HepG2 (cell line): ENCODE data around the gene CASP3. TPM values are rescaled to one million over a fixed set of nuclear protein-coding genes. Genes with fewer than 3 reads are reported as not detected.

Source experiments
- ATAC-seq: fragments of 200-7000 bp; cut with Tn5 transposase; 3 replicates; pipeline ENCODE4 v1.9.1; 2020; ENCODE audit warnings: mild to moderate bottlenecking, moderate library complexity
- BruUV-seq: library from RNA; stranded (reverse); fragments of 400-500 nt; replicated peaks from 2 replicates; lab custom pipeline; 2021; lab: Mats Ljungman, UMichigan
- CTCF ChIA-PET: fragments of 300-600 bp; formaldehyde crosslinking; extraction: SDS; loops from one replicate; lab custom pipeline; 2021; ENCODE audit warnings: low total read pairs, inconsistent platforms, low intra/inter-chr PET ratio; lab: Yijun Ruan, JAX
- POLR2A ChIA-PET: fragments of 350-600 bp; sonication (Branson Sonifier 250); formaldehyde crosslinking; loops from one replicate; lab custom pipeline; 2020; ENCODE audit warnings: antibody characterized with exemption, inconsistent platforms; lab: Yijun Ruan, JAX
- DNase-seq: peaks from one replicate; pipeline ENCODE4 v3.0.0-alpha.2; 2015; ENCODE audit warnings: low spot score
- FAIRE-seq: peaks from 3 replicates; lab custom pipeline; 2011; peaks lifted over from hg19 to GRCh38; lab: Jason Lieb, UNC
- H2AFZ ChIP-seq: one replicate; pipeline ENCODE4 v1.6.1; 2011; ENCODE audit warnings: low read length, inconsistent platforms
- H3K27ac ChIP-seq: fragments of 300-600 bp; 3 replicates; pipeline ENCODE4 v1.8.0; 2011; ENCODE audit warnings: mixed run types, mild to moderate bottlenecking, mixed read lengths, low read length, inconsistent platforms; ENCODE audit not compliant: insufficient read depth; ENCODE audit errors: extremely low read length
- H3K27me3 ChIP-seq, 2 experiments: fragments of 200-600 bp in 1 of 2; 2 replicates in 1 of 2; 3 replicates in 1 of 2; pipeline versions ENCODE4 v1.6.0 to v1.8.0; 2011; ENCODE audit warnings: low read length in 2 of 2, mild to moderate bottlenecking in 2 of 2, moderate library complexity in 2 of 2, inconsistent platforms in 1 of 2; ENCODE audit not compliant: insufficient read depth in 2 of 2, control insufficient read depth in 1 of 2
- H3K36me3 ChIP-seq, 2 experiments: fragments of 200-600 bp in 1 of 2; replicated peaks in 1 of 2; 2 replicates in 1 of 2; 3 replicates in 1 of 2; pipeline versions ENCODE4 v1.5.1 to v1.8.0; 2011; ENCODE audit warnings: low read length in 2 of 2, inconsistent platforms in 1 of 2; ENCODE audit not compliant: insufficient read depth in 2 of 2, control insufficient read depth in 1 of 2
- H3K4me1 ChIP-seq: 2 replicates; pipeline ENCODE4 v1.5.1; 2012; ENCODE audit warnings: low read length, inconsistent platforms; ENCODE audit not compliant: insufficient read depth
- H3K4me2 ChIP-seq: 2 replicates; pipeline ENCODE4 v1.6.0; 2011; ENCODE audit warnings: low read depth, low read length, inconsistent platforms
- H3K4me3 ChIP-seq, 3 experiments: fragments of 200-600 bp in 1 of 3; sonication (generic), shearing (Covaris generic) in 1 of 3; replicated peaks in 1 of 3; 2 replicates each; pipeline ENCODE4 v1.5.1; 2011 to 2016; ENCODE audit warnings: low read length in 3 of 3, inconsistent platforms in 2 of 3, low read depth in 2 of 3, mild to moderate bottlenecking in 2 of 3, control low read depth in 1 of 3, mixed read lengths in 1 of 3; ENCODE audit not compliant: insufficient read depth in 1 of 3
- H3K79me2 ChIP-seq: one replicate; pipeline ENCODE4 v1.6.1; 2011; ENCODE audit warnings: low read length, inconsistent platforms; ENCODE audit not compliant: insufficient read depth
- H3K9ac ChIP-seq: 2 replicates; pipeline ENCODE4 v1.6.0; 2011; ENCODE audit warnings: mild to moderate bottlenecking, low read depth, low read length, inconsistent platforms; ENCODE audit not compliant: insufficient read depth
- H3K9me3 ChIP-seq: 2 replicates; pipeline ENCODE4 v1.5.1; 2012; ENCODE audit warnings: mild to moderate bottlenecking, low read length
- H4K20me1 ChIP-seq: 2 replicates; pipeline ENCODE4 v1.6.0; 2011; ENCODE audit warnings: inconsistent platforms, mild to moderate bottlenecking, low read length, moderate library complexity; ENCODE audit not compliant: insufficient read depth
- ARID5B ChIP-seq: IDR thresholded peaks from 2 replicates; pipeline ENCODE4 v1.4.0; 2020; ENCODE audit warnings: mild to moderate bottlenecking, missing genetic modification reagents
- CCAR2 ChIP-seq: fragments of 200-400 bp; formaldehyde crosslinking; optimal IDR thresholded peaks from 2 replicates; pipeline ENCODE3; 2018; ENCODE audit warnings: low read depth, mild to moderate bottlenecking, low read length, moderate library complexity
- DMAP1 ChIP-seq: IDR thresholded peaks from 2 replicates; pipeline ENCODE4 v1.6.1; 2016
- FOXK2 ChIP-seq: fragments of 450-650 bp; IDR thresholded peaks from 2 replicates; pipeline ENCODE4 v1.6.1; 2016
- GFI1 ChIP-seq: sonication (generic); formaldehyde crosslinking; IDR thresholded peaks from 2 replicates; pipeline ENCODE4 v1.5.0; 2020; ENCODE audit warnings: missing genetic modification reagents, mild to moderate bottlenecking, borderline replicate concordance
- HNF4A ChIP-seq: sonication (generic); formaldehyde crosslinking; IDR thresholded peaks from 2 replicates; pipeline ENCODE4 v1.4.0; 2020; ENCODE audit warnings: missing genetic modification reagents
- HNF4G ChIP-seq, 2 experiments: sonication (generic) in 1 of 2; formaldehyde crosslinking in 1 of 2; IDR thresholded peaks; 2 replicates each; pipeline versions ENCODE4 v1.4.0 to v1.6.1; 2011 to 2020; ENCODE audit warnings: borderline replicate concordance in 2 of 2, low read depth in 2 of 2, mild to moderate bottlenecking in 2 of 2, low read length in 1 of 2, missing genetic modification reagents in 1 of 2, moderate library complexity in 1 of 2
- KAT8 ChIP-seq: IDR thresholded peaks from 2 replicates; pipeline ENCODE4 v1.6.1; 2016; ENCODE audit warnings: missing genetic modification reagents, missing compliant biosample characterization
- MXD1 ChIP-seq: sonication (generic); formaldehyde crosslinking; IDR thresholded peaks from 2 replicates; pipeline ENCODE4 v1.4.0; 2020; ENCODE audit warnings: mild to moderate bottlenecking, missing genetic modification reagents
- ONECUT2 ChIP-seq: sonication (generic); formaldehyde crosslinking; IDR thresholded peaks from 2 replicates; pipeline ENCODE4 v1.4.0; 2020; ENCODE audit warnings: missing genetic modification reagents
- PCBP1 ChIP-seq: fragments of 200-400 bp; formaldehyde crosslinking; IDR thresholded peaks from 2 replicates; pipeline ENCODE4 v1.6.1; 2017; ENCODE audit warnings: mild to moderate bottlenecking, low read depth, low read length, borderline replicate concordance
- SETDB1 ChIP-seq: sonication (generic); formaldehyde crosslinking; IDR thresholded peaks from 2 replicates; pipeline ENCODE4 v1.5.1; 2020; ENCODE audit warnings: missing genetic modification reagents, mild to moderate bottlenecking, borderline replicate concordance
- SOX6 ChIP-seq, 2 experiments: fragments of 450-650 bp in 1 of 2; sonication (generic) in 1 of 2; formaldehyde crosslinking in 1 of 2; IDR thresholded peaks; 2 replicates each; pipeline versions ENCODE4 v1.4.0 to v1.6.1; 2017 to 2020; ENCODE audit warnings: antibody characterized with exemption in 1 of 2, mild to moderate bottlenecking in 1 of 2, missing genetic modification reagents in 1 of 2
- STAT5B ChIP-seq: sonication (generic); formaldehyde crosslinking; IDR thresholded peaks from 2 replicates; pipeline ENCODE4 v1.4.0; 2020; ENCODE audit warnings: missing genetic modification reagents
- TEAD3 ChIP-seq: optimal IDR thresholded peaks from 2 replicates; pipeline ENCODE3; 2016; ENCODE audit warnings: borderline replicate concordance
- ZBTB7B ChIP-seq: sonication (generic); formaldehyde crosslinking; IDR thresholded peaks from 2 replicates; pipeline ENCODE4 v1.4.0; 2020; ENCODE audit warnings: missing genetic modification reagents
- ZC3H13 ChIP-seq: sonication (generic); formaldehyde crosslinking; IDR thresholded peaks from 2 replicates; pipeline ENCODE4 v1.8.1; 2023; ENCODE audit warnings: mild to moderate bottlenecking, missing genetic modification reagents, moderate library complexity
- ZNF317 ChIP-seq: sonication (generic); formaldehyde crosslinking; IDR thresholded peaks from 2 replicates; pipeline ENCODE4 v1.5.0; 2020; ENCODE audit warnings: mild to moderate bottlenecking, missing genetic modification reagents
- ZNF343 ChIP-seq: sonication (generic); formaldehyde crosslinking; IDR thresholded peaks from 2 replicates; pipeline ENCODE4 v1.4.0; 2020; ENCODE audit warnings: mild to moderate bottlenecking, missing genetic modification reagents
- ZNF44 ChIP-seq: sonication (generic); formaldehyde crosslinking; IDR thresholded peaks from 2 replicates; pipeline ENCODE4 v1.5.1; 2020; ENCODE audit warnings: mild to moderate bottlenecking, missing genetic modification reagents
- ZNF501 ChIP-seq: sonication (generic); formaldehyde crosslinking; IDR thresholded peaks from 2 replicates; pipeline ENCODE4 v1.5.1; 2020; ENCODE audit warnings: mild to moderate bottlenecking, moderate library complexity, missing genetic modification reagents
- ZNF644 ChIP-seq: IDR thresholded peaks from 2 replicates; pipeline ENCODE4 v1.6.1; 2016; ENCODE audit warnings: low read depth
- WGBS: methylation state at CpG from one replicate; pipeline ENCODE4 v1.1.6; 2017; ENCODE audit warnings: low lambda C conversion rate; 5-methylcytosine and 5-hydroxymethylcytosine counted together
- in situ Hi-C: cut with HindIII; loops from 2 replicates; pipeline ENCODE4 v1.10.0; 2017; ENCODE audit warnings: low pct_unique_long_range_greater_than_20kb; ENCODE audit not compliant: extremely low pct_ligation_motif_present
- intact Hi-C: fragments of 100-400 bp; cut with micrococcal nuclease; formaldehyde crosslinking; loops from one replicate; pipeline ENCODE4 v1.10.0; 2022; ENCODE audit not compliant: unreplicated experiment
- polyA plus RNA-seq, 8 experiments: library from polyadenylated mRNA; depleted of rRNA in 3 of 8; stranded (reverse) in 7 of 8; unstranded in 1 of 8; fragments of >200 nt; fragmentation: Illumina TruSeq in 4 of 8; extraction: Trizol in 4 of 8; gene quantifications; 2 replicates each; pipeline versions ENCODE4 v1.2.1 to v1.2.3, GENCODE V29; 2011 to 2016; ENCODE audit warnings: low read depth in 4 of 8, missing spikeins in 1 of 8, mixed read lengths in 1 of 8; ENCODE audit not compliant: insufficient read depth in 1 of 8
- total RNA-seq, 5 experiments: library from RNA; depleted of rRNA; stranded (reverse); fragments of >200 nt; fragmentation: Illumina TruSeq; extraction: Trizol; gene quantifications; 2 replicates each; pipeline ENCODE4 v1.2.3, GENCODE V29; 2016; ENCODE audit warnings: low read depth in 1 of 5

Gene CASP3
- total and polyA plus RNA-seq, 2 of the 13 experiments (the other 11 are each of a cell fraction or from before 2014, with no cell fraction given), result 26.0 to 77.8 TPM

GRCh38 chr4:184621518-184621917 is 27.7 kb downstream of the CASP3 start:
- FAIRE-seq (peak; percentile 47), ATAC-seq (peak; percentile 7), DNase-seq (peak; percentile 48)
- peak overlapping the region; percentile 66 for H3K4me2 ChIP-seq
- no peaks in the 10 kb centered on the region for H3K36me3 ChIP-seq
- no peak overlapping the region for H2AFZ ChIP-seq
- H3K27ac ChIP-seq, result peak overlapping the region; percentile 33
- no TSS peak for BruUV-seq
- 0 out of 6 replicates have a peak overlapping the region, but pooled peaks of 1 of the 3 experiments have one; percentile 14 for H3K4me3 ChIP-seq
- peaks cover 44% of the 10 kb centered on the region for H3K79me2 ChIP-seq
- H3K4me1 ChIP-seq, result peaks cover 75% of the 10 kb centered on the region
- POLR2A ChIA-PET, result interaction anchor here (0.9 to 4.5 kb wide), 3 partner anchors 9 to 112 kb away, joined by 3 to 17 read pairs (median 3); partner anchors contain the start of gene CENPU
- CTCF ChIA-PET, result no interaction called here
- 35% methylated on average over 3 of the region's 3 CpGs for WGBS
- H4K20me1 ChIP-seq, result no peaks in the 10 kb centered on the region
- intact Hi-C loops, result no loop called here
- in situ Hi-C loops, result no loop called here
- peak overlapping the region; percentile 30; the same call in 1 of the 2 replicates for H3K9ac ChIP-seq
- no peaks in the 10 kb centered on the region for H3K27me3 ChIP-seq
- H3K9me3 ChIP-seq, result no peaks in the 10 kb centered on the region
- no peak for TF ChIP-seq SETDB1 (CRISPR knock-in tag)
- TF ChIP-seq ZNF317 (CRISPR knock-in tag), result 0 out of 2 replicates have a peak, but pooled peaks have one; percentile 37
- no peak for TF ChIP-seq CCAR2
- no peak for TF ChIP-seq ZNF644
- TF ChIP-seq SOX6 (IDR thresholded peaks at IDR 0.05), result no peak
- peak; percentile 40; the same call in 1 of the 2 replicates for TF ChIP-seq SOX6 (CRISPR knock-in tag; IDR thresholded peaks at IDR 0.05)
- no peak for TF ChIP-seq ZC3H13 (CRISPR knock-in tag)
- TF ChIP-seq TEAD3 (CRISPR knock-in tag), result peak; percentile 44
- TF ChIP-seq MXD1 (CRISPR knock-in tag), result no peak
- peak; percentile 47 for TF ChIP-seq ARID5B (CRISPR knock-in tag)
- no peak for TF ChIP-seq STAT5B (CRISPR knock-in tag)
- 0 out of 2 replicates have a peak, but pooled peaks have one; percentile 21 for TF ChIP-seq ZBTB7B (CRISPR knock-in tag)
- no peak for TF ChIP-seq DMAP1
- TF ChIP-seq HNF4G (IDR thresholded peaks at IDR 0.05; ENCODE audit: borderline replicate concordance, low read depth, low read length), result peak; percentile 62
- no peak for TF ChIP-seq HNF4G (CRISPR knock-in tag; IDR thresholded peaks at IDR 0.05; ENCODE audit: borderline replicate concordance, low read depth)
- no peak for TF ChIP-seq ZNF343 (CRISPR knock-in tag)
- TF ChIP-seq PCBP1, result no peak
- peak; percentile 86 for TF ChIP-seq HNF4A (CRISPR knock-in tag)
- no peak for TF ChIP-seq GFI1 (CRISPR knock-in tag)
- peak; percentile 61; the same call in 1 of the 2 replicates for TF ChIP-seq ONECUT2
- no peak for TF ChIP-seq ZNF501
- TF ChIP-seq KAT8 (CRISPR knock-in tag), result 0 out of 2 replicates have a peak, but pooled peaks have one; percentile 15
- no peak for TF ChIP-seq FOXK2
- TF ChIP-seq ZNF44 (CRISPR knock-in tag), result no peak
